Fibroblast of gingiva (primary cell): ENCODE measurements around the gene HIC2.
A peak's percentile ranks its signal among the peaks of the same experiment; 100 is the strongest.
"Not testable (repeated sequence)": the region's sequence is repeated elsewhere in the genome, so short reads cannot be mapped to it uniquely, and the experiment has no call there.

Experiments
- DNase-seq: peaks from one replicate; pipeline ENCODE4 v3.0.0-alpha.2; 2011; ENCODE audit warnings: low read depth

HIC2 gene

DNA sequence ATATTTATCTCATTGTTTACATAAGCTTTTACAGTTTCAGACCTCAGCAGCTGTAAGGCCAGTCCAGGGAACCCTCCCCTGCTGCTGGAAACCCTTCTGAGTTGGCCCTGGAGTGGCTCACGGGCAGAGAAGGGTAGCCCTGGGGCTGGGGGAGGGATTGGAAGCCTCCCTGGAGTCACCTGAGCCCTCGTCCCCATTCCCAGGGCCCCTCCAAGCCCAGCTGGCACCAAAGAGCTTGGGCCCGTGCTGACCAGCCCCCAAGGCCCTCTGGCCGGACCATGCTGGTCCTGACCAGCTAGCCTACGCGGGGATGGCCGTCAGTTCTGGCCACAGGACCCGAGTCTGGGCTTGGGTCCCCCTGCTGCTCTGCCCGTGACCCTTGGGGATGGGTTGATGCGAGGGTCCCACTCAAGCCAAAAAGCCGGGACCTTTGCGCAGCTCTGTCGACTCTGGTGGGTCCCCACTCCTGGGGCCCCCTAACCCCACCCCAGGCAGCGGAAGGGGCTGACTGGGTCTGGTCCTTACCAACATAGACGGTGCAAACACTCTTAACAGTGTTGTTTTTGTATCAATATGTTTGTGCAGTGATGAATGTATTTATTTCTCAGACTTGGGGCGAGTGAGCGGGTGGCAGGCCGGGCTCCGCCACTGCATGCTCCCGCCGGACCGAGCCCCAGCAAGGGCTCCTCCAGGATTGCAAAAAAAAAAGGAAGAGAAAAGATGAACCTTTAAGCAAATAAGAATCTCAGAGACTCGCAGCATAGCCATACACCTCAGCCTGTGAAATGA lies 32.6 kb downstream of the HIC2 start:
- DNase-seq = peak; percentile 0

DNA sequence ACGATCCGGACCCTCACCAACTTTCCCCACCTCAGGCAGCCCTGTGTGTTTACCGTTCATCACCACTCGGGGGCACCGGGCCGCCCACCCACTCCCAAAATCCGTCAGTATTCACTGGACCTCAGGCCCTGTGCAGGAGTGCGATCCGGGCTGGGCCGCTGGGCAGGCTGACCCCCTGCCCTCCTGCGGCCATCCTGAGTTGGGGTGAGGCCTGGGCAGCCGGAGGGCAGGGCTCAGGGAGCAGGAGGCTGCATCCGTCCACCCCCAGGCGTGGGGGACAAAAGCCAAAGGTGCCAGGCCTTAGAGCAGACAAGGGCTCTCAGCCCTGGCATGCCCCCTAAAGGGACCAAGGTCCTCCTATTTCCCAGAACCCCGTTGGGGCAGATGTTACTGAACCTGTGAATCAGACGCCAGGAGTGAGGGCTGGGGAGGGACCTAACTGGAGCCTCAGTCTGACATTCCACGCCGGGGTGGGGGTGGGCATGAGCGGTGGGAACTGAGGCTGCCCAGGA lies 33.2 kb downstream of the HIC2 start:
- DNase-seq = no peak

DNA sequence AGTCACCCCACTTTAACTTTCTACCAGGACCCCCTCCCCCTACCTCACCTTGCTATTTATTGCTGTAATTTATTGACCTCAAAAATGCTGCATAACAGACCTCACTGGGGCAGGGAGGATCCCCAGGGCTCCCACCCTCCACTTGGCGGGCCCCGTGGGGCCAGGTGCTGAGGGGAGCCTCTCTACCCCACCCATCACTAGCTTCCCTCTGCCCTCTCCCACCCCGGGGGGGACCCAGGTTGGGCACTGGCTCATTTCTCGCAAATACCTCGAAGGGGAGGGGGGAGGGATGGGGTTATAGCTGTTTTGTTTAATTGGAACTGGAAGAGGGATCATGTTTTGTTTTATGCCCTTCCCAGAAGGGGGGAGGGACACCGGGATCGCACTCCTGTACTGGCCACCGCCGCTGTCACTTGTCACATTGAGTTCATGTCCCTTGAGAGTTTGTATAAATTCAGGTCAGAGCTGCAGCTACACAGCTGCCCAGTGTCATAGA lies 33.7 kb downstream of the HIC2 start:
- DNase-seq = no peak

DNA sequence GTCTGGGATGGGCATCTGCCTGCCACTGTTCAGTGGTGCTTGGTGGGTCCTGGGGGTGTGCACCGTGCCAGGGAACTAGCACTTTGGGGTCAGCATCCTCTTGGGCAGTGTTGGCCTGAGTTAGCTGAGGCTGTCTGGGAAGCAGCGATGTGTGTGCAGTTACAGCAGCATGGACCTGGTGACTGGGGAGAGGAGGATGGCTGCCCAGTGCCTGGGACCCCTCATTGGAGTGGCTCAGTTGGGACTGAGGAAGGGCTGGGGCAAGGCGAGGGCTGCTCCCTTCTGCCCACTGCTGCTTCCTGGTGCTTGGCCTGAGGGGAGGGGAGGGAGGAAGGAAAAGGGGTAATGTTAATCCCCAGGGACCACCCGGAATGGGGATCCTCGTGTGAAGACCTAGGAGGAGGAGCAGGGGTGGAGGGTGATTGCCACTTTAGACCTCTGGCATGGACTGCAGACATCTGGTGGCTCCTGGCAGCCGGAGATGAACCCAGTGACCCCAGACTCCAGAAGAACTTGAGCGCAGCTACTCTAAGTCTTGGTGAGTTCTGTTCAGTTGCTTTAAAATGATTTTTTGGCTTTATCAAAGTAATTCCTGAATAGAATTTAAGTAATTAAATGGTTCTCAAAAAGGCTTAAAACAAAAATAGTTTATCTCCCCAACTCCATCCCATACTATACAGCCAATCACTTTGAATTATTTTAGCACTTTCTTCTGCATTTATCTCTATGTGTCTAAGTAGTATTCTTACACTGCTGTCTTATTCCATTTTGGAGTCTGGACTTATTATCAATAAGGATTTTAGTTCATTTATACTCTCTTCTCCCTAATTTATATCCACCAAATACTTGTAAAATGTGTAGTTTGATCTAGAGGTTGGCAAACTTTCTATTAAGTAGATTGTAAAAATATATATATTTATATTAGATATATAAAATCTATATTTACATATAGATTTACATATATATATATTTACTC lies 34.7 kb downstream of the HIC2 start:
- no peak for DNase-seq

DNA sequence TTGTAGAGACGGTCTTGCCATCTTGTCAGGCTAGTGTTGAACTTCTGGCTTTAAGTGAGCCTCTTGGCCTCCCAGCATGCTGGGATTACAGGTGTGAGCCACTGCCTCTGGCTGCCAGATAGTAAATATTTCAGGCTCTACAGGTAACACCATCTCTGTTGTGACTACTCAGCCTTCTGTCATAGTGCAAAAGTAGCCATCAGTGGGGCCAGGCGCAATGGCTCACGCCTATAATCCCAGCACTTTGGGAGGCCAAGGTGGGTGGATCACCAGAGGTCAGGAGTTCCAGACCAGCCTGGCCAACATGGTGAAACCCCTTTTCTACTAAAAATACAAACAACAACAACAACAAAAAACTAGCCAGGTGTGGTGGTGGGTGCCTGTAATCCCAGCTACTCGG lies 35.5 kb downstream of the HIC2 start:
- DNase-seq = not testable (repeated sequence)

DNA sequence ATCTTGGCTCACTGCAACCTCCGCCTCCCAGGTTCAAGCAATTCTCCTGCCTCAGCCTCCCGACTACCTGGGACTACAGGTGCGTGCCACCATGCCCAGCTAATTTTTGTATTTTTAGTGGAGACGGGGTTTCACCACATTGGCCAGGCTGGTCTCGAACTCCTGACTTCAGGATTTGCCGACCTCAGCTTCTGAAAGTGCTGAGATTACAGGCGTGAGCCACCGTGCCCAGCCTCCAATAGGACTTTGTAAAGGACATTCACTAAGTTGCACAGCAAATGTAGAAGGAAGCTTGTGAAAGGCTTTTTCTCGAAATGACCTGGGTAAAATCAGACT lies 37.8 kb downstream of the HIC2 start:
- DNase-seq = not testable (repeated sequence)

DNA sequence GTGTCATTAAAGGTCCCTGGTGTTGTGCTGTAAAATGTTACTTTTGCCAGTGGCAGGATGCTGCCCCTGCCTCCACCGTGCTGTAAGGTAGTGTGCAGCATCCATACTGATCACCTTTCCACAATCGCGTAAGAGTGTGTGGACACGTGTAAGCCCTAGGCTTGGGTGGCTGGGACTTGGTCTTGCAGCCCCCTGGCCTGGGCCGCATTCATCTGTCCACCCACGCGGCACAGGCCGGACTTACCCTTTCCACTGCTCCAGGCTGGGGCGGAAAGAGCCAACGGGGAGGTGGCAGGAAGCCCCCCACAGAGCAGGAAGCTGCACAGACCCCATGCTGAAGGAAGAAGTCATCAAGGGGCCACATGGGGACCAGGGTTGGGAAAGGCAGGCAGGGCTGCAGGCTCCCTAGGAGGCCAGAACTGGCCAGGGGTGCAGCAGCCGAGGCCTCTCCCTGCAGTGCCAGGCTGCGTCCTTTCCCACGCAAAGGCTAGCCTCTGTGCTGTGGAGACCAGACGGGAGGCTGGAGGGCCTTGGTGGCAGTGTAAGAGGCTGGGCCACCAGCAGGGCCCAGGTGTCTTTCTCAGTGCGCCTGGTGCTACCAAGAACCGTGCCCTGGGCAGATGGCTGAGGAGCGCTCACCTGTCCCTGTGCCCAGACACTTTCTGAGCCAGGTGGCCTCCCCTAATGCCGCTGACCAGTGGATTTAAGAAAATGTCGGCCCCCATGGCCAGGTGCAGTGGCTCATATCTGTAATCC lies 38.3 kb downstream of the HIC2 start:
- peak; percentile 0 for DNase-seq

DNA sequence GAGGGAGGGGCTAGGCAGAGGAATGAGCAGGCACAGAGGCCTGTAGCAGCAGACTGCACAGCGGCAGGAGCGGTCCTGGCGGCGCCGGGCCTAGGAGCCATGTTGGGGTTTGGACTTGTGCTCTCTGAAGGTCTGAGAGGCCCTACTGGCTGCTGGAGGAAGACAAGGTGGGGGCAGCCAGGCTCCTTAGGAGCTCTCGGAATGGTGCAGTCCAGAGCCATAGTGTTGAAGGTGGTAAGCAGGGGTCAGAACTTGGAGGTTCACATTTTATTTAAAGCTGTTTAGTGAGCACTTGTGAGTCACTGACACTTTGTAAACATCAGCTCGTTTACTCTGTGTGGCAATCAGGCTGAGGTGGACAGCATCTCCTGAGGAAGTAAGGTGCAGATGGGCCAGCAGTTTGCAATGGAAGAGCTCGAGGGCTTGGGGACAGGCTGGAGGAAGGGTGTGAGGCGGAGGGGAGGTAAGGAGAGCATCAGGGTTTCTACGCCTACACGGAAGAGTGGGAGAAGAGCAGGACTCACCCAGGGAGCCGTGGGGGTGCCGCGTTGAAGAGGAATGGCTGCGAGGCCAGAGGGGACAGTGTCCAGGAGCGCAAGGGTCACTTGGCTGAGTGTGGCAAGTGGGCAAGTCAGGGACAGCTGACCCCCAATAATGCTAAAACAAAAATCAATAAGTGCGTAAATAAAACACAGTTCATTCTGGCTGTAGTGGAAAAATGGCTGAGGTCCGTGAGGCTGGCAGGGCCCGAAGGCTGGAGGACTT lies 40.0 kb downstream of the HIC2 start:
- peak; percentile 0 for DNase-seq

DNA sequence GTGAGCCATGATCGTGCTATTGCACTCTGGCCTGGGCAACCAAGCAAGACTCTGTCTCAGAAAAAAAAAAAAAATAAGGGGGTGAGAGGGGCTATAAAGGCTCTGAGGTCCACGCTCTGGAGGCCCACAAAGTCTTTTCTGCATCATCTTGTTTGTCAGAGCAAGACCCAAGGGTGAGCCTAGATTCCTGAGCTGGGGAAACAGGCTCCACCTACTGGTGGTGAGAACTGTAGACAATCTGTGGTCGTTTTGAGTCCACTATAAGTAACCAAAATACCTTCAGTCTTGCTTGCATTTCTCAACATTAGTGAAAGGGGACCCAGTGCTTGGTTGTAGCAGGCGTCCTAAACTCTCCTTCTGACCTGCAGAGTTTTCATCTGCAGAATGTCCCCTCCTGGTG lies 45.5 kb downstream of the HIC2 start:
- not testable (repeated sequence) for DNase-seq

DNA sequence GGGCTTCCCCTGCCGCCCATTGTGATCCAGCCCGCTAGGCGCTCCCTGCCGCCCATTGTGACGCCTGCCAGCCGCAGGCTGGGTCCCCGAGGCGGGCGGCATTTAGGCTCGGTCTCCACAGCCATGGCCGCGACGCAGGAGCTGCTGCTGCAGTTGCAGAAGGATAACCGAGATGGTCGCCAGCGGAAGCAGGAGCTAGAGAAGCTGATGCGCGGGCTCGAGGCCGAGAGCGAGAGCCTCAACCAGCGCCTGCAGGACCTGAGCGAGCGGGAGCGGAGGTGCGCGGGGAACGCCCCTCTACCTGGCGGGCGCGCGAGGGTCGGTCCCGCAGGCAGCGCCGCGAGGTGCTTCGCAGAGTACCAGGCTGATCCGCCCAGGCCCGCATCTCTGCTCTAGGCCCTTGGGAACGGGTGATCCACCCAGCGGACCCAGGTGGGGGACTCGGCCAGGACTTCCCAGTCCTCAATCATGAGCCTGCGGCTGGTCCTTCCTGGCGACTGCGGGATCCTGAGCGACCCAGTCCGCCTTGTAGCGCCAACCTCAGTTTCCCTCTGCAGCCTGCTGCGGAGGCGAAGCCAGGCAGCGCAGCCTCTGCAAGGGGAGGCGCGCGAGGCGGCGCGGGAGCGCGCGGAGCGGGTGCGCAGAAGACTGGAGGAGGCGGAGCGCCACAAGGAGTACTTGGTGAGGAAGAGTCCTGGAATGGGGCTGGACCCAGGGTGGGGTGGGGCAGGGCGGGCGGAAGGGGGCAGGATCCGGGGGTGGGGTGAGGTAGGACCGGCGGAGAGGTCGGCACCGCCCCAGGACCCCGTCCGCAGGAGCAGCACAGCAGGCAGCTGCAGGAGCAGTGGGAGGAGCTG lies 50.4 kb downstream of the HIC2 start, which contains the start of gene TMEM191C:
Gene TMEM191C, plus strand, starts transcription at position 51 of the 857 bp plus-strand sequence. Its CDS starts 73 bp downstream, at position 124.
- not testable (repeated sequence) for DNase-seq

DNA sequence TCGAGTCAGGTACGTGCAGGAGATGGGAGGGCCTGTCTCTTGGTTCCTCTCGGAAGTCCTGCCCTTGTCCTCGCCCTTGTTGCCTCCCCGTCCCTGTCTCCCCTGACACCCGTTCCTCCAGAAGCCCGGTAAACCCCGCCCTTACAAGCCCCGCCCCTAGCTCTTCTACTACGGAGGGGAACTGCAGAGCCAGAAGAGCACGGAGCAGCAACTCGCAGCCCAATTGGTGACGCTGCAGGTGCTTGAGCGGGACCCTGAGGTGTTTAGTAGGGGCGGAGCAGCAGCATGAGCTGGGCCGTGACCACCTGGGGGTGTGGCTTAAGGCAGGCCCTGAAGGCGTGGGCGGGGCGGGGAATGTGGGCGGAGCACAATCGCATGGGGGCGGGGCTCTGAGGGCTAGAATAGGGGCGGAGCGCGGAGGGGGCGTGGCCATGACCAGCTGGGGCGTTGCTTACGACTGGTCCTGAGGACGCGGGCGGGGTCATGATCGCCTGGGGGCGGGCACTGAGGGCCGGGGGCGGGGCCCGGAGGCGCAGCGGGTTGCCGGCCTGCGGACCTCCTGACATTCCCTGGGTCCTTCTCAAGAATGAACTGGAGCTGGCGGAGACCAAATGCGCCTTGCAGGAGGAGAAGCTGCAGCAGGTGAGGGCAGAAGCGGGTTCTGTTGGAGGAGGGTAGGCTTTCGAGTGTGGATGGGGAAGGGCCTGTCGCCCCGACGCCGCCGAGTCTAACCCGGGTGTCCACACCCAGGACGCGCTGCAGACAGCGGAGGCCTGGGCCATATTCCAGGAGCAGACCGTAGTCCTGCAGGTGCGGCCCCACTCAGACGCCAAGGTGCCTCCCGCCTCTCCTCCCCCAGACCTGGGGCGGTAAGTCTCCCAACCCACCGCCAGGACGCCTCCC lies 51.3 kb downstream of the HIC2 start:
- peak; percentile 68 for DNase-seq

DNA sequence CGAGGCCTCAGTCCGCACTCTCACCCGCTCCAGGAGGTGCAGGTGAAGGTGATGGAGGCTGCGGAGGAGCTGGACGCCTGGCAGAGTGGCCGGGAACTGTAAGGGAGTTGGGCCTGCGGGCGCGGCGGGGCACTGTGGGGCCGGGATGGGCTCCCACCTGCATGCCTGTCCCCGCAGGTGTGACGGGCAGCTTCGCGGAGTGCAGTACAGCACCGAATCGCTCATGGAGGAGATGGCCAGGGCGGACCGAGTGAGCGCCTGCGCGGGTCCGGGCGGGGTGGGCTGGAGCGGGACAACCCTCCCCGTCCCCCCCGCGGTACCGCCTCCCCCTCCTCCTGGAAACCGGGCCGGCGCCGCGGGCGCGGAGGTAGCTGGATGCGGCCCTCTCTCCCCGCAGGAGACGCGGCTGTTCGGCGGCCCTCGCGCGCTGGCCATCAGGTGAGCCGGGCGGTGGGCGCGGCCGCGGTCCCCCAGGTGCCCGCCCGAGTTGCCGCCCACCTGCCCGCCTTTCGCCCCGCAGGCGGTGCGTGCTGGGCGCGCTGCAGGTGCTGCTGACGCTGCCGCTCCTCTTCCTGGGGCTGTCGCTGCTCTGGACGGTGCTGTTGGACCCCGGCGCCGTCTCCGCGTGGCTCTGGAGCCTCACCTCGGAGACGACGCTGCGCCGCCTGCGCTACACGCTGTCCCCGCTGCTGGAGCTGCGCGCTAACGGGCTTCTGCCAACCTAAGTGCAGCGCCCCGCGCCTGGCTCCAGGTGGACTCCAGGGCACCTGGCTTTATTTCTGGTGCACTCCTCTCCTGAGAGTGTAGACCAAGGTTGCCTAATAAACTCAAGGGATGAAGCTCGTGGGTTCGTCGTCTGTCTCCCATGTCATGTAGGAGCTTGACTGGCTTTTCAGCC lies 52.2 kb downstream of the HIC2 start:
- not testable (repeated sequence) for DNase-seq

DNA sequence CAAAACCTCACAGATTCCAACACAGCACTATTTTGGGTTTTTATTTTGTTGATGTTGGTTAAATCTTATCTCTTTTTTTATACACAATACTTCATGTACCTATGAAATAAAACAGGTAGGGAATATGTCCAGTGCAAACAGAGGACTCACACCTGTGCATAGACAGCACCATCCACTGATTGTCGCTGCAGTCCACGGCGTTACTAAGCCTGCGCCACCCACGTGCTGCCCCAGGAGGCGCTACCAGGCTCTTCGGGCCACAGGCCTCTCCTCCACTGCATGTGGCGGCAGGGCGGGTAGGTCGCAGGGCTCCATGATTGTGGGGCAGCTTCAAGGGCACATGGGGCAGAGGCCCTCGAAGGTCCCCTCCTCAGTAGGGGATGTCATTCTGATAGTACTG lies 55.8 kb downstream of the HIC2 start:
- not testable (repeated sequence) for DNase-seq

DNA sequence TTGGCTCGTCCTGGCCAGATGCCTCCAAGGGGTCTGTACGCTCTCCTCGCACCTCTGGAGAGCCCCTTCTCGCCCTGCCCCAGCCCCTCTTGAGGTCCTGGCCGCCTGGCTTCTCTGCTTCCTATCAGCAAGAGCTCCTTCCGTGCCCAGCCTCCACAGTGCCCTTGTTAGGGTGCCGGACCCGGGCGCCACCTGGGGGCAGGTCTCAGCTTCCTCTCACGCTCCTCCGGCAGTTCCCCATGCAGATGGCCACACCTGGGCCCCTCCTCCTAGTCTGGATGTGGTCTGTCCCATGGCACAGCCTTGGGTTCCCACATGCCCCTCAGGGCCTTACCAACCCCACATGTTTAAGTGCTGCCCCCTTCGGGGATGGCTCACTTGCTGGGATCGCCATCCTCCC lies 56.5 kb downstream of the HIC2 start:
- not testable (repeated sequence) for DNase-seq

DNA sequence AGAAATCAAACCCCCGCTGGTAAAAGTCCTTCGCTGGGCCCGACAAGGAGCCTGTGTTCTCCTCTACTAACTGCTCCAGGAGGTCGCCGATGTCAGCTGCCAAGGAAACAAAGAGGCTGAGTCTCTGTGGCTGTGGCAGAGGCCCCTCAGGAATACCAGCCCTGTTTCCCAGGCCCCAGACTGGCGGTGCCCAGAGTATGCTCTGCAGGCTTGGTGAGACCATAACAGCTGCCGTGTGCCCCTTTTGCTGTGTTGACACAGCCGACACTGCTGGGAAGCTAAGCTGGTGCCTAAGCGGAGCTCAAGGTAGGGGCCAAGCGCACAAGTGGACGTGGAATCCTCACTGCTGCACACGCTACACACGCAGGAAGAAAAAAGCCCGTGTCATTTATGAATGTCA lies 66.9 kb downstream of the HIC2 start:
- DNase-seq = not testable (repeated sequence)

DNA sequence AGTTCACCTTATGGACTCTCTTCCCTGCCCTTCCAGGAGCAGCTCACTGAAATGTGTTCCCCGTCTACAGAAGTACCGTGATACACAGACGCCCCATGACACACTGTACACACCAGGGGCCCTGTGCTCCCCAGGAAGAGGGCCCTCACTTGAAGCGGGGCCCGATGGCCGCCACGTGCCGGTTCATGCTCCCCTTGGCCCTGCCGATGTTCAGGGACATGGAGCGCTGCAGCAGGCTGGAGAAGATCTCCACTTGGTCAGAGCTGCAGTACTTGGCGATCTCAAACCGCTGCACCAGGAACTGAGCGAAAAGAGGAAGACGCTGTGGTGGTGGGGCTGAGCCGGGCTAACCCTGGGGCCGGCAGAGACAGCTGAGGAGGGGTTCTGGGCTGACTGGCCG lies 70.6 kb downstream of the HIC2 start:
- not testable (repeated sequence) for DNase-seq

DNA sequence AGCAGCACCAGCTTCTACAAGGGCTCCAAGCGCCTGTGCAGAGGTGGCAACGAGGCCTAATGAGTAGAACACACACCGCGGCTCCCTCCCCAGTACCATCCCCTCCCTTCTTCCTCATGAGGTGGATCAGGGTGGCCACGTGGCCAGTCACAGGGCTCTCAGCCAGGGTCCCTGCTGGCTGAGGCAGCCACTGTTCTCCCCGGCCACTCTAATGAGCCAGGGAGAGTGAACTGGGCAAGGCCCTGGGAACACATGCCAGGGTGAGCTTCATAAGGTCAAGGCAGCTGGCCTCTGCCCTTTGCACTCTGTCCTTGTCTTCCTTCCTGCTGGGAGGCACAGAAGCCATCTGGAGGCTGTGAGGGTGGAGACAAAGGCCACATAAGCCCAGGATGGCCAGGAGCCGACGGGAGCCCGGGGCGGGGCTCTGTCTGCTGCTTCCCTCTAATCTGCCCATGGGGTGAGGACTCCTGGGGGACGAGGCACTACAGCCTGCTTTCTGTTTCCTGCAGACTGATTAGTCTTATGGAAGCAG lies 72.0 kb downstream of the HIC2 start:
- DNase-seq = not testable (repeated sequence)

DNA sequence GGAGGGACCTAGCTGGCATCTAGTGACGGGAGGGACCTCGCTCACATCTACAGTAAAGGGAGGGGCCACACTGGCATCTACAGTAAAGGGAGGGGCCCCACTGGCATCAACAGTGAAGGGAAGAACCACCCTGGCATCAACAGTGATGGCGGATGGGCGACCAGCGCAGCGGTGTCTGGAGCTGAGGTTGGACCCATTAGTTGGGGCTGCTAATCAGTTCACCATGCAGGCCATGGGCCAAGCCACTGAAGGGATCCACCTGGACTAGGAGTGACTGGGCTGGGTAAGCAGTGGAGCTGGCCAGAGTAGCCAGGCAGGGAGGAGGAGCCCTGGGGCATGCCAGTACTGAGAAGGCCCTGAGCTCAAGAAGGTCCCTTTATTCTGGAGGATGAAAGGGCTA lies 73.4 kb downstream of the HIC2 start:
- not testable (repeated sequence) for DNase-seq
